HG03097 (cell line): Measurements from ENCODE around the gene KLF15.
A peak's percentile ranks its signal among the peaks of the same experiment; 100 is the strongest.

ENCODE experiments used
- ATAC-seq: cut with Tn5 transposase; IDR thresholded peaks from one replicate; pipeline ENCODE4 v1.9.1; 2021; ENCODE audit not compliant: unreplicated experiment, low FRiP score

Gene KLF15

GRCh38 chr3:126357295-126358037 lies at the start of gene KLF15:
Gene KLF15 (minus strand): TSS chr3:126357408. CDS start chr3:126352922, 4,486 bp downstream.
- ATAC-seq = peak; percentile 76

DNA sequence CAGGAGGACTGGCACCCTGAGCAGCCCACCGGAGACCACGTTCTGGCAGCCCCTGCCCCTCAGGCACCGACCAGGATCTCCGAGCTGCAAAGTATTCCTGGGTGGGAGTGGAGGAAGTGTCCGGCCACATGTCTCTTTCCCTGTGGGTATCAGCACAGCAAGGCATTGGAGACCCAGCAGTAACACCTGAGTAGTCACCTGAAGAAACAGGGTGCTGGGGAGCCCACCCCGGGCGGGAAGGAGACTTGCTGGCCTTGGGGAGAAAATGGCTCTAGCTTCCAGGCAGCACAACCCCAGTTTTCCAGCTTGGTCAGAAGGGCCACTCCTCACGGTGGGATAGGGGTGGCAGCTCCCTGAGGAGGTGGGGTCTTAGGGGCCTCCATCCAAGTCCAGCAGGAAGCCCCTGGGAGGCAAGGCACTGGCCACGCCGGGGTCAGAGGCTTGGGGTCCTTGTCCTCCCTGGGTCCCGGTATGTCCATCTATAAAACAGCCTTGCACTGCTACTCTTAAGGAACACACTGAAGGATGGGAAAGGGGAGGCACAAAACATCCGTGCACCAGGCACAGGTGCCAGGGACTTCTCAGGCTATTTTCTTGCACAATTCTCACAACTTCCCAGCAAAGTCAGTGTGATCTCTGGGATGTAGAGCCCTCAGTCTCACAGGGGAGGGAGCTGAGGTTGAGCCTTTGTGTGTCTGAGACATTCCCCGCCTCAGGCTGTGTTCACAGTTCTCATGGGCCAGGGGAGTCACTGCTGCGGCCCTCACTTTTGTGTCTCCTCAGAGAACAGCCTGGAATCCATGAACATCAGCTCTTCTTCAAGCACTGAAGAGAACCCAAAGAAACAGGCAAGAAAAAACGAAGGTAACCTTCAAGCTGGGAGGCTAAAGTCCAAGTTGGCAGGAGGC lies 49.4 kb upstream of the KLF15 start:
- no peak for ATAC-seq

GRCh38 chr3:126402666-126403302 lies 45.6 kb upstream of the KLF15 start:
- no peak for ATAC-seq

GRCh38 chr3:126402178-126402577 lies 45.0 kb upstream of the KLF15 start:
- ATAC-seq = no peak

- ATAC-seq = no peak
These were observed 44.5 kb upstream of the KLF15 start for GRCh38 chr3:126401611-126402160.

DNA sequence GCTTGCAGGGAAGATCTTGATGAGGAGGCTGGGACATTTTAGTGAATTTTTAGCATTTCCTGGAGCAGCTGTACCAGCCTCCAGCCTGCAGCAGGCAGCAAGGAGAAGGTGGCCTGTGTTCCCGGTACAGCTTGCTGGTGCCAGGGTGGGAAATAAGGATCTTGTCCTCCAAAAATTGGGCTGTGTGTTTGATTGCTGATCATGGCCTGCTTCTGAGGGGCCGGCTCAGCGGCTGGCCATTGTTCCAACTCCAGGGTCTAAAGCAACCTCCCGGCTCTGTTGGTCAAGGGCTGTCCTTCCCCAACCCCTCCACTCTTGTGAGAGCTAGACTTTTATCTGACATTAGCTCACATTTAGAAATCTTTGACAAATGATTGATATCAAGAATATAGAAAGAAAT lies 42.5 kb upstream of the KLF15 start:
- ATAC-seq = no peak

GRCh38 chr3:126399351-126399735 lies 42.1 kb upstream of the KLF15 start:
- no peak for ATAC-seq

- ATAC-seq = no peak
These were observed 41.5 kb upstream of the KLF15 start for GRCh38 chr3:126398423-126399350.

DNA sequence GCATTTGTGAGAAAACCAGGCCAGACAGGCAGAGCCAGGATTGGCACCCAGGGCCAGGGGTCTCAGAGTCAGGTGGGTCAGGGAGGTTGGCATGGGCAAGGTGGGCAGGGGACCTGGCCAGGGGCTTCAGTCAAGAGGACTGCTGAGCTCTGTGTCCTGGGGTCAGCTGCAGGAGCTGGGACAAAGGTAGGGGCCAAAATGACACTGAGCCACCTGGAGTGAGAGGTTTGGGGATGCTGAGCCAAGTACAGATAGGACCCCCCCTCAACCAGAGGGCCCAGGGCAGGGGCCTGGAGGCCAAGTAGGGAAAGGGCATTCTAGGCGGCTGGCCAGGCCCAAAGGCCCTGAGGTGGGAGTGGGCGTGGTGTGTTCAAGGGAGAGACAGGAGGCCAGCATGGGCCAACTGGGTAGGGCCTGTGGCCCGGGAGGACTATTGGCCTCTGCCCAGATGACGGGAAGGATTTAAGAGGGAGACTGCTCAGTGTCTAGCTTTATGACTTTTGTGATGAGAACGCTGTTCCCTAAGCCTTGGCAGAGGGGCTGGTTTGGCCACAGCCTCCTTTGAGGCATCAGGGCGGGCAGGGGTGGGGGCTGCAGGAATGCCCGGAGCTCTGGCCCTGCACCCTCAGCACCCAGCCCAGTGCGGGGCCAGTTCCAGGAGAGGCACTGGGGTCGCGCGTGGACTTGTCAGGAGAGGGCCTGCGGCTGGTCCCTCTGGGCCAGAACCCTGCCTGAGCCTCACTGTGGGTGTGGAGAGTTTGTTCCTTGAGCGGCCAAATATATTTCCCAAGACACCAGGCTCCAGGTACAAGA lies 40.6 kb upstream of the KLF15 start:
- no peak for ATAC-seq

GRCh38 chr3:126396536-126396935 lies 39.3 kb upstream of the KLF15 start:
- ATAC-seq = no peak

- ATAC-seq = no peak
These were observed 38.8 kb upstream of the KLF15 start for GRCh38 chr3:126395846-126396513.

DNA sequence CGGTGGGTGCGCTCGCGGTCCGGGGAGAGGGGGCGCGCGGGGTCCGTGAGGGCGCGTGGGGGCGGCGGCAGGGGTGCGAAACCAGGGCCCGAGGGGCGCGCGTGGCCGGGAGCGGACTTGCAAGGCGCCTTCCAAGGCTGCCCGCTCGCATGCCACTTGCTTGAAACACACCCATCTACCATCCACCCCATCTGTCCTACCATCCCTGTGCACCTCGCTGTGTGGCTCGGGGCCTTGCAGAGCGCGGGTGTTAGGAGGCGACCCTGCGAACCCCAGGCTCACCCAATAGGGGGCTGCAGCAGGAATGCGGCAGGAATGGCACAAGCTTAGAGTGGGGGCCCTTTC lies 37.7 kb upstream of the KLF15 start:
- ATAC-seq = no peak

- ATAC-seq = no peak
These were observed 37.2 kb upstream of the KLF15 start, which contains the start of gene CFAP100 for GRCh38 chr3:126394179-126394976. Gene CFAP100 (plus strand): TSS chr3:126394909. CDS start chr3:126396001, 1,092 bp downstream.

- no peak for ATAC-seq
These were observed 36.4 kb upstream of the KLF15 start for GRCh38 chr3:126393563-126393962.

DNA sequence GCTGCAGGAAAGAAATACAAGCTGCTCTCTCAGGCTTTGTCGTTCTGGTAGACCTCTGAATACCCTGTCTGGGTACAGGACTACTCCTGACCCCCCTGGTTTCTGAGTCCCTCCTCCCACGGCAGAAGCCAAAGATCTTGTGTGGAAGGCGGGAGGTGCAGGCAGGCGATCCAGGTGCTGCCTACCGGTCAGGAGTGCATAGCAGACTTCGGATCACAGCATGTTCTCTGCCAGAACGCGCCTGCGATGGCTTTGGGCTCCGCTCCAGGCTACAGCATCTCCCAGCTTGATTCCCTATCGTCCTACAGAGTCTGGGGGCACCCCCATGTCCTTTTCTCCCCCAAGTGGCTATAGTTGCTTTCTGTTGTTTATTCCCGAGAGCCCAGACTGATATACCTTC lies 35.0 kb upstream of the KLF15 start:
- no peak for ATAC-seq

GRCh38 chr3:126391631-126392030 lies 34.4 kb upstream of the KLF15 start:
- ATAC-seq = no peak

GRCh38 chr3:126390751-126391150 lies 33.5 kb upstream of the KLF15 start:
- no peak for ATAC-seq

GRCh38 chr3:126390201-126390600 lies 33.0 kb upstream of the KLF15 start:
- ATAC-seq = no peak
